ENCODE results near the gene EBF3. TPM values are rescaled to one million over a fixed set of nuclear protein-coding genes. Genes with fewer than 3 reads are reported as not detected.

The EBF3 gene
- total RNA-seq, 8 experiments from 2014 or later = 0.10 to 112 (median 14.8) TPM

- no peak for ATAC-seq (replicated peaks in 6 of 8)
- H3K4me1 ChIP-seq (replicated peaks in 1 of 2) = peaks cover 60 to 67% of the 10 kb centered on the region in 2 donors
- in situ Hi-C loops (cut with MboI; ENCODE audit: low pct_unique_long_range_greater_than_20kb in 2 of 9, low sequenced_read_pairs in 9 of 9, unreplicated experiment in 9 of 9) = no loop called here
- no peak overlapping the region for H3K27ac ChIP-seq
- 83 to 100% (median 100%) methylated on average over 1 of the region's 1 CpG; no CpG with 5 or more reads in 5 of the 10 experiments for WGBS, 10 experiments
- no peak overlapping the region for H3K4me3 ChIP-seq
Measured at GRCh38 chr10:129900825-129901224, 63.2 kb downstream of the EBF3 start.

DNA sequence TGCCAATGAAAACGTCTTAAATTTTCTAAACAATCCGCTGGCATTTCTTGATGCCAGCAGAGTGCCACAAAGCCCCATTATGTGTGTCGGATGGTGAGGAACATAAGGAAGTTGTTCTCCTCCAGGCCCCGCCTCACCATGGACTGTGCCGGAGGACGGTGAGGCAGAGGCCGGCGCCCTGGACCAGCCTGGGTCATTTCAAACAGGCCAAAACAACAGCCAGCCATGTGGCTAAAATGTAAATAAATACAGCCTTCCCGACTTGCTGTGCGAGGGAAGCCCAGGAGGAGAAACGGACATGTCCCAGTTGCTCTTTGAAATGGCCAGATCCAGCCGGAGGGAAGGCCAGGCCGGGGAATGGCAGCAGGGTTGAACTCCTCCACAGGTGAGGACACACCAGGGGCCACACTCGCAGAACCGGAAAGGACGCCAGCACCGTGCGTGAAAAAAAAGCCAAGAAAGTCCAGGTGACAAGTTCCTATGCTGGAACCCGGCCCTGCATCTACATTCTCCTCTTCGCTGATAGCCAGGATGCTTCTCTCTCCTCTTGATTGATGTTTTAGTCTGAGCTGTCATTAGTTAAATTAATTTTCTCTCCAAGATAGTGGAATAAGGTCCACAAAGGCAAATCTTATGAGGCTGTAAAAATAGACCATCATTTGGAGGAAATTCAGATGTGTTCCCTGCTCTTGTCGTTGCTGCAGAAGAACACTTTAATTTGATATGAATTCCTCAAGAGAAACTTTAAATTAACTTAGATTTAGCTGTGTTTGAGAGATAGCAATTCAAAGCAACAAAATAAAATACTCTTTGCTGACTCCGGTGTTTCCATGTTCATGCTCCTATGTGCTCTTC is 64.6 kb downstream of the EBF3 start:
- in situ Hi-C loops (cut with MboI; ENCODE audit: low pct_unique_long_range_greater_than_20kb in 2 of 9, low sequenced_read_pairs in 9 of 9, unreplicated experiment in 9 of 9) = no loop called here
- peaks cover 72 to 75% of the 10 kb centered on the region in 2 donors for H3K4me1 ChIP-seq (replicated peaks in 1 of 2)
- H3K4me3 ChIP-seq = peak overlapping the region in 3 of 5 donors; percentile 26 to 30 (median 28)
- WGBS, 10 experiments = 43 to 94% (median 53%) methylated on average over 1 to 19 of the region's 22 CpGs; no CpG with 5 or more reads in 1 of the 10 experiments
- peak overlapping the region; percentile 2 to 33 for H3K27ac ChIP-seq
- ATAC-seq (replicated peaks in 6 of 8) = peak in 3 of 8 experiments; percentile 18 to 26 (median 21)

- 0 to 100% (median 19%) methylated on average over 1 to 27 of the region's 38 CpGs for WGBS, 10 experiments
- in situ Hi-C loops (cut with MboI; ENCODE audit: low pct_unique_long_range_greater_than_20kb in 2 of 9, low sequenced_read_pairs in 9 of 9, unreplicated experiment in 9 of 9) = no loop called here
- peak in 4 of 8 experiments; percentile 47 to 56 (median 52) for ATAC-seq (replicated peaks in 6 of 8)
- H3K4me1 ChIP-seq (replicated peaks in 1 of 2) = peaks cover 79 to 82% of the 10 kb centered on the region in 2 donors
- H3K4me3 ChIP-seq = peak overlapping the region in 4 of 5 donors; percentile 15 to 30 (median 27)
- peak overlapping the region; percentile 2 to 33 for H3K27ac ChIP-seq
Measured at GRCh38 chr10:129898706-129899268, 65.3 kb downstream of the EBF3 start.

DNA sequence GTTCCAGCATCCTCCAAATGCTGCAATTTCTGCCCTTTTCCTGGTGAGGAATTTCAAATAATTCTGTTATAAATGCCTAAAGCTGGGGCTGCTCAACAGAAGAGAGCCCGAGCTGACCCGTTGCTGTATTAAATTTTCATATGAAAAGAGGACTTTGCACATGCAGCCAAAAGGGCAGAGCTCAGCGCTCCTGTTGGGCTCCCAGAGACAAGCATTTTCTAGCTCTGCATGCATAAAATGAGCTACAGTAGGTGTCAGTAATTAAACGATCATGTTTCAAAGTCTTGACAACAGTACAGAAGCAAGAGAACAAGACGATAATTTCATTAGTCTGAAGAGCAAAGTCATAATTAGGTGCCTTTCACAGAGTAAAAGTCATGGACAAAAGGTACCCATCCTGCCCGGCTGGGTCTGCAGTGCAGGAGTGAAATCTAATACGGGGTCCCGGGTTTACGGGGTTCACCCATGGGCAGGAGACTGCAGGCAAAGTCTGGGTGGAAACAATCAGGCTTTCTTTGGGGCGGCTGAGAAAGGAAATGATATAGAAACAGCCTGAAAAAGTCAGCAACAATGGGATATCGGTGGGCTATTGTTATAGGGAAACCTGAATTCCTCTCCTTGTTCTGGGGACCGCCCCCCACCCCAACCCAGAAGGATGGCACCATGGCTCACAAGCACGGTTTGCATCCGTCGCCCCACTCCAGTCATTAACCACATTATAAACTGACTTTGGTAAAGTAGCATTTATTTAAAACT is 66.0 kb downstream of the EBF3 start:
- H3K4me1 ChIP-seq (replicated peaks in 1 of 2) = peaks cover 85 to 89% of the 10 kb centered on the region in 2 donors
- 0 to 67% (median 6%) methylated on average over 2 to 9 of the region's 15 CpGs for WGBS, 10 experiments
- peak in 3 of 8 experiments; percentile 20 to 38 (median 25) for ATAC-seq (replicated peaks in 6 of 8)
- H3K4me3 ChIP-seq = peak overlapping the region in 1 of 5 donors; percentile 28
- H3K27ac ChIP-seq = no peak overlapping the region
- in situ Hi-C loops (cut with MboI; ENCODE audit: low pct_unique_long_range_greater_than_20kb in 2 of 9, low sequenced_read_pairs in 9 of 9, unreplicated experiment in 9 of 9) = no loop called here

DNA sequence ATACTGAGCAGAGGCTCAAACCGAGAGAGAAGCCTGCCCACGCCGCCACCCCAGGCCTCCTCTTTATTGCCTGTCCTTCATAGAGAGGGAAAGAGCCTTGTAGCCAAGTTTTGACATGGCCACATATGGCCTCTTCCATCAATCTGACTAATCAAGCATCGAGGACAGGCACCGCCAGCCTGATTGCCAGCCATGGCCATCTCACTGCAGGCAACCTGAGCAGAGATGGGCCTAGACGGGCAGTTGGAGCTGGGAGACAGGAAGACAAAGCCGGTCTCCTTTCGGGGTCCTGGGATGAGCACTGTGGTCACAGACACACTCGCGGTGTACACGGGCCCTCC is 67.2 kb downstream of the EBF3 start:
- H3K4me1 ChIP-seq (replicated peaks in 1 of 2) = peaks cover 96 to 100% of the 10 kb centered on the region in 2 donors
- no peak for ATAC-seq (replicated peaks in 6 of 8)

GRCh38 chr10:129896136-129896859 is 67.8 kb downstream of the EBF3 start:
- 10 to 90% (median 44%) methylated on average over 2 to 10 of the region's 36 CpGs; no CpG with 5 or more reads in 1 of the 10 experiments for WGBS, 10 experiments
- in situ Hi-C loops (cut with MboI; ENCODE audit: low pct_unique_long_range_greater_than_20kb in 2 of 9, low sequenced_read_pairs in 9 of 9, unreplicated experiment in 9 of 9) = no loop called here
- Histone ChIP-seq H3K4me1 (replicated peaks in 1 of 2) (peaks cover 96 to 100% of the 10 kb centered on the region in 2 donors), H3K27ac (peak overlapping the region; percentile 65 to 80), H3K4me3 (no peak overlapping the region)
- ATAC-seq (replicated peaks in 6 of 8) = peak in 5 of 8 experiments; percentile 1 to 58 (median 50)

More for the DNA sequence above, 67.2 kb downstream of the EBF3 start:
- WGBS, 10 experiments = 60 to 94% (median 84%) methylated on average over 2 to 7 of the region's 11 CpGs; no CpG with 5 or more reads in 5 of the 10 experiments
- Histone ChIP-seq H3K4me3 (no peak overlapping the region), H3K27ac (peak overlapping the region; percentile 65 to 80)
- in situ Hi-C loops (cut with MboI; ENCODE audit: low pct_unique_long_range_greater_than_20kb in 2 of 9, low sequenced_read_pairs in 9 of 9, unreplicated experiment in 9 of 9) = no loop called here

DNA sequence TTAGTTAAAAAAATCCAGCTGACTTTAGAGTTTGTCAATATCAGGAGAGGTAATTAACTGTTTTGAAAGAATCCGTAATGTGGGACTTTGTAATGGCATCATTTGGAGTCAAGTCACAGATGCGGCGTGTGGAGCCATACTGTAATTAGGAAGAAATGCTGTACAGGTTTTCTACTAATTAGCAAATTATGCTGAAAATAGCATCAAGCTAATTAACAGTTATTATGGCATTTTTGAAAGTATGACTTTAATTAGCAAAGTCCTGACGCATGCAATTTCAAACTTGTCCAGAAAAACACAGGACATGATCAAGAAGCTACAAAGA is 68.3 kb downstream of the EBF3 start:
- in situ Hi-C loops (cut with MboI; ENCODE audit: low pct_unique_long_range_greater_than_20kb in 2 of 9, low sequenced_read_pairs in 9 of 9, unreplicated experiment in 9 of 9) = no loop called here
- 33 to 100% (median 97%) methylated on average over 3 to 4 of the region's 4 CpGs; no CpG with 5 or more reads in 1 of the 10 experiments for WGBS, 10 experiments
- no peak for ATAC-seq (replicated peaks in 6 of 8)
- Histone ChIP-seq H3K27ac (peak overlapping the region in 1 of 2 donors; percentile 80), H3K4me1 (replicated peaks in 1 of 2) (peaks cover 94 to 100% of the 10 kb centered on the region in 2 donors), H3K4me3 (no peak overlapping the region)

- H3K27ac ChIP-seq = no peak overlapping the region
Measured at GRCh38 chr10:129894698-129895097, 69.4 kb downstream of the EBF3 start.

GRCh38 chr10:129893104-129894089 is 70.7 kb downstream of the EBF3 start:
- H3K4me3 ChIP-seq = no peak overlapping the region
- H3K27ac ChIP-seq = peak overlapping the region in 1 of 2 donors; percentile 47
- in situ Hi-C loops (cut with MboI; ENCODE audit: low pct_unique_long_range_greater_than_20kb in 2 of 9, low sequenced_read_pairs in 9 of 9, unreplicated experiment in 9 of 9) = no loop called here
- WGBS, 10 experiments = 0 to 72% (median 49%) methylated on average over 1 to 13 of the region's 20 CpGs
- ATAC-seq (replicated peaks in 6 of 8) = peak in 3 of 8 experiments; percentile 60 to 70 (median 62)
- H3K4me1 ChIP-seq (replicated peaks in 1 of 2) = peaks cover 91 to 100% of the 10 kb centered on the region in 2 donors

More at GRCh38 chr10:129894698-129895097, 69.4 kb downstream of the EBF3 start:
- 88 to 100% (median 96%) methylated on average over 1 to 3 of the region's 3 CpGs; no CpG with 5 or more reads in 6 of the 10 experiments for WGBS, 10 experiments
- H3K4me1 ChIP-seq (replicated peaks in 1 of 2) = peaks cover 95 to 100% of the 10 kb centered on the region in 2 donors
- in situ Hi-C loops (cut with MboI; ENCODE audit: low pct_unique_long_range_greater_than_20kb in 2 of 9, low sequenced_read_pairs in 9 of 9, unreplicated experiment in 9 of 9) = no loop called here
- H3K4me3 ChIP-seq = no peak overlapping the region
- peak in 2 of 8 experiments; percentile 8 to 51 for ATAC-seq (replicated peaks in 6 of 8)

- peaks cover 86 to 100% of the 10 kb centered on the region in 2 donors for H3K4me1 ChIP-seq (replicated peaks in 1 of 2)
- no peak overlapping the region for H3K4me3 ChIP-seq
- WGBS, 10 experiments = 15 to 76% (median 56%) methylated on average over 3 to 17 of the region's 18 CpGs; no CpG with 5 or more reads in 1 of the 10 experiments
- peak overlapping the region in 1 of 2 donors; percentile 43 for H3K27ac ChIP-seq
- ATAC-seq (replicated peaks in 6 of 8) = peak in 6 of 8 experiments; percentile 50 to 71 (median 60)
- in situ Hi-C loops (cut with MboI; ENCODE audit: low pct_unique_long_range_greater_than_20kb in 2 of 9, low sequenced_read_pairs in 9 of 9, unreplicated experiment in 9 of 9) = no loop called here
Measured at GRCh38 chr10:129892548-129893052, 71.5 kb downstream of the EBF3 start.

GRCh38 chr10:129891806-129892205 is 72.3 kb downstream of the EBF3 start:
- peak in 2 of 8 experiments; percentile 17 to 22 for ATAC-seq (replicated peaks in 6 of 8)
- Histone ChIP-seq H3K27ac (peak overlapping the region; percentile 43 to 50), H3K4me3 (no peak overlapping the region), H3K4me1 (replicated peaks in 1 of 2) (peaks cover 86 to 100% of the 10 kb centered on the region in 2 donors)
- in situ Hi-C loops (cut with MboI; ENCODE audit: low pct_unique_long_range_greater_than_20kb in 2 of 9, low sequenced_read_pairs in 9 of 9, unreplicated experiment in 9 of 9) = no loop called here
- WGBS, 10 experiments = 0 to 100% (median 80%) methylated on average over 1 to 5 of the region's 13 CpGs; no CpG with 5 or more reads in 1 of the 10 experiments

All from motor neuron (in vitro differentiated cells).